H9 (cell line): ENCODE results near the gene JAG1. TPM values are rescaled to one million over a fixed set of nuclear protein-coding genes. Genes with fewer than 3 reads are reported as not detected.

Experiments
- DNase-seq: peaks from one replicate; pipeline ENCODE4 v3.0.0-alpha.2; 2017
- H2AFZ ChIP-seq: one replicate; pipeline ENCODE4 v1.6.1; 2013; ENCODE audit warnings: mild to moderate bottlenecking, low read length, control low read depth, moderate library complexity
- H2AK5ac ChIP-seq: 2 replicates; pipeline ENCODE4 v1.6.1; 2013; ENCODE audit warnings: low read length, control low read depth, mixed read lengths; ENCODE audit not compliant: insufficient read length
- H2BK120ac ChIP-seq: one replicate; pipeline ENCODE4 v1.6.1; 2013; ENCODE audit warnings: low read depth, mild to moderate bottlenecking, low read length, control low read depth, inconsistent platforms; ENCODE audit not compliant: poor library complexity, severe bottlenecking
- H2BK12ac ChIP-seq: 2 replicates; pipeline ENCODE4 v1.6.1; 2013; ENCODE audit warnings: low read length, control low read depth, mixed read lengths, low read depth; ENCODE audit not compliant: insufficient read length
- H2BK15ac ChIP-seq: 2 replicates; pipeline ENCODE4 v1.6.1; 2013; ENCODE audit warnings: low read depth, low read length, control low read depth
- H2BK20ac ChIP-seq: one replicate; pipeline ENCODE4 v1.6.1; 2013; ENCODE audit warnings: low read depth, mild to moderate bottlenecking, low read length, control low read depth, inconsistent platforms; ENCODE audit not compliant: poor library complexity, severe bottlenecking
- H2BK5ac ChIP-seq: 2 replicates; pipeline ENCODE4 v1.6.1; 2013; ENCODE audit warnings: low read length, control low read depth, mixed read lengths; ENCODE audit not compliant: insufficient read length
- H3K14ac ChIP-seq: 2 replicates; pipeline ENCODE4 v1.6.1; 2013; ENCODE audit warnings: low read length, control low read depth; ENCODE audit not compliant: insufficient read depth
- H3K18ac ChIP-seq: 2 replicates; pipeline ENCODE4 v1.6.1; 2013; ENCODE audit warnings: low read depth, mild to moderate bottlenecking, mixed read lengths, low read length, control low read depth; ENCODE audit not compliant: insufficient read length
- H3K23ac ChIP-seq: 2 replicates; pipeline ENCODE4 v1.6.1; 2013; ENCODE audit warnings: low read length, control low read depth, mixed read lengths, low read depth; ENCODE audit not compliant: insufficient read length
- H3K23me2 ChIP-seq: 2 replicates; pipeline ENCODE4 v1.6.1; 2013; ENCODE audit warnings: low read depth, mild to moderate bottlenecking, mixed read lengths, low read length, control low read depth; ENCODE audit not compliant: insufficient read length, poor library complexity, severe bottlenecking
- H3K27ac ChIP-seq: 2 replicates; pipeline ENCODE4 v1.5.1; 2013; ENCODE audit warnings: low read length, control low read depth, mixed read lengths, low read depth; ENCODE audit not compliant: insufficient read length
- H3K27me3 ChIP-seq: 2 replicates; pipeline ENCODE4 v1.6.1; 2013; ENCODE audit warnings: low read length, control low read depth, inconsistent platforms; ENCODE audit not compliant: insufficient read depth
- H3K4ac ChIP-seq: 2 replicates; pipeline ENCODE4 v1.6.1; 2013; ENCODE audit warnings: low read depth, mild to moderate bottlenecking, control low read depth, inconsistent platforms, low read length, moderate library complexity
- H3K4me1 ChIP-seq: 2 replicates; pipeline ENCODE4 v1.6.1; 2013; ENCODE audit warnings: low read length, control low read depth, inconsistent platforms; ENCODE audit not compliant: insufficient read depth
- H3K4me2 ChIP-seq: 2 replicates; pipeline ENCODE4 v1.6.1; 2013; ENCODE audit warnings: low read length, control low read depth, mixed read lengths; ENCODE audit not compliant: insufficient read length, insufficient read depth
- H3K56ac ChIP-seq: 2 replicates; pipeline ENCODE4 v1.6.1; 2013; ENCODE audit warnings: low read depth, mild to moderate bottlenecking, mixed read lengths, low read length, control low read depth; ENCODE audit not compliant: insufficient read length
- H3K79me1 ChIP-seq: 2 replicates; pipeline ENCODE4 v1.6.1; 2013; ENCODE audit warnings: low read depth, mild to moderate bottlenecking, moderate library complexity, low read length, control low read depth, inconsistent platforms; ENCODE audit not compliant: insufficient read depth, poor library complexity, severe bottlenecking
- H3K79me2 ChIP-seq: 2 replicates; pipeline ENCODE4 v1.6.1; 2013; ENCODE audit warnings: low read length, control low read depth, inconsistent platforms; ENCODE audit not compliant: insufficient read depth
- H3K9ac ChIP-seq: 2 replicates; pipeline ENCODE4 v1.6.1; 2013; ENCODE audit warnings: low read length, control low read depth, mixed read lengths; ENCODE audit not compliant: insufficient read length; ENCODE audit errors: extremely low read depth
- H3K9me3 ChIP-seq: one replicate; pipeline ENCODE4 v1.6.1; 2013; ENCODE audit warnings: low read depth, low read length, inconsistent platforms; ENCODE audit not compliant: control insufficient read depth
- H3T11ph ChIP-seq: one replicate; pipeline ENCODE4 v1.6.1; 2013; ENCODE audit warnings: mild to moderate bottlenecking, low read length, control low read depth, inconsistent platforms
- H4K20me1 ChIP-seq: one replicate; pipeline ENCODE4 v1.6.1; 2013; ENCODE audit not compliant: control insufficient read depth, insufficient read length, insufficient read depth
- H4K5ac ChIP-seq: 2 replicates; pipeline ENCODE4 v1.6.1; 2013; ENCODE audit warnings: low read depth, mild to moderate bottlenecking, mixed read lengths, low read length, control low read depth; ENCODE audit not compliant: insufficient read length
- H4K8ac ChIP-seq: replicated peaks from 2 replicates; pipeline ENCODE4 v1.6.1; 2013; ENCODE audit warnings: low read length, control low read depth, mixed read lengths, low read depth; ENCODE audit not compliant: insufficient read length
- H4K91ac ChIP-seq: 2 replicates; pipeline ENCODE4 v1.6.1; 2013; ENCODE audit warnings: low read depth, mild to moderate bottlenecking, moderate library complexity, mixed read lengths, low read length, control low read depth; ENCODE audit not compliant: insufficient read length
- H3K27ac Mint-ChIP-seq, 3 experiments: 2 replicates in 2 of 3; 3 replicates in 1 of 3; pipeline ENCODE4 v1.8.0; 2020 to 2021; ENCODE audit warnings: mixed read lengths in 3 of 3, mild to moderate bottlenecking in 1 of 3, moderate library complexity in 1 of 3
- H3K27me3 Mint-ChIP-seq: 2 replicates; pipeline ENCODE4 v1.8.0; 2021; ENCODE audit warnings: low read depth, mild to moderate bottlenecking, moderate library complexity, mixed read lengths
- H3K36me3 Mint-ChIP-seq, 3 experiments: 2 replicates in 2 of 3; 3 replicates in 1 of 3; pipeline ENCODE4 v1.8.0; 2020 to 2021; ENCODE audit warnings: low read depth in 3 of 3, mixed read lengths in 3 of 3; ENCODE audit not compliant: insufficient read depth in 1 of 3
- H3K4me1 Mint-ChIP-seq, 2 experiments: 2 replicates each; pipeline ENCODE4 v1.8.0; 2020; ENCODE audit warnings: mixed read lengths in 2 of 2
- H3K4me3 Mint-ChIP-seq, 2 experiments: 2 replicates in 1 of 2; 3 replicates in 1 of 2; pipeline ENCODE4 v1.8.0; 2020 to 2021; ENCODE audit warnings: mild to moderate bottlenecking in 2 of 2, mixed read lengths in 2 of 2, moderate library complexity in 1 of 2
- H3K9me3 Mint-ChIP-seq, 2 experiments: 2 replicates in 1 of 2; 3 replicates in 1 of 2; pipeline ENCODE4 v1.8.0; 2020; ENCODE audit warnings: mild to moderate bottlenecking in 2 of 2, mixed read lengths in 2 of 2, moderate library complexity in 1 of 2
- WGBS: extraction: QIAGEN DNeasy Blood & Tissue Kit; methylation state at CpG from one replicate; pipeline ENCODE4 v1.1.7; 2013; ENCODE audit warnings: missing lambda C conversion rate, low lambda C conversion rate, mixed read lengths; ENCODE audit not compliant: insufficient read length; ENCODE audit errors: extremely low coverage; 5-methylcytosine and 5-hydroxymethylcytosine counted together
- total RNA-seq: library from RNA; stranded (reverse); gene quantifications from 2 replicates; pipeline ENCODE4 v1.2.1, GENCODE V29; 2021
- TF ChIP-seq, protein P1 (sequence below): fragments of 200-600 bp; sonication (generic); conservative IDR thresholded peaks from 3 replicates; pipeline ENCODE4 v1.8.0; 2021; ENCODE audit warnings: antibody characterized with exemption, mild to moderate bottlenecking

Gene JAG1
- total RNA-seq, 1 experiment from 2014 or later = 58.1 TPM

DNA sequence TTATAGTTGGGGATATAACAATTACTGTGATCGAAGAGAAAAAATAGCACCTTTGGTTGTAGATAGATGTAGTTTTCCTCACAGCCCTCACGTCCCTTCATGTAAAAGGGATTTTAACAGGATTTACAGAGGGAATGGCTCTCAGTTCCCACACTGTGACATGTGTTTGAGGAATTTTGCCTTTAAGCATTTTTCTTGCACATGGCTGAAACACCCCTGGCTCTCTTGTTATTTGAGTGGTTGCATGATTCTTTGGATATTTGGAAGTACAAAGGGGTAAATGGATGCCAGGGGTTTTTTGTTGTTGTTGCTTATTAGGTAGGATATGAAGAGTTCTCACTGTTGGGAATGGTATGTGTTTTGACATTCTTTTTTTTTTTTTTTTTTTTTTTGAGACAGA is 48.2 kb downstream of the JAG1 start:
- Histone ChIP-seq H3T11ph (no peak overlapping the region), H2BK12ac (no peak overlapping the region), H3K4me1 (peaks cover 9% of the 10 kb centered on the region; the same call in 1 of the 2 replicates), H4K20me1 (no peaks in the 10 kb centered on the region), H3K18ac (no peak overlapping the region), H3K9ac (no peak overlapping the region), H3K79me1 (no peaks in the 10 kb centered on the region), H2BK20ac (no peak overlapping the region), H2AK5ac (no peak overlapping the region), H3K4me2 (no peak overlapping the region), H3K14ac (no peak overlapping the region), H3K27me3 (no peaks in the 10 kb centered on the region), H3K4ac (no peak overlapping the region), H3K9me3 (no peaks in the 10 kb centered on the region), H3K56ac (no peak overlapping the region), H4K5ac (no peak overlapping the region), H3K23me2 (no peaks in the 10 kb centered on the region), H3K23ac (no peak overlapping the region), H2BK5ac (no peak overlapping the region), H4K8ac (no peak overlapping the region), H3K27ac (no peak overlapping the region), H3K79me2 (no peaks in the 10 kb centered on the region), H4K91ac (no peak overlapping the region), H2AFZ (no peak overlapping the region), H2BK120ac (no peak overlapping the region), H2BK15ac (no peak overlapping the region)
- H3K9me3 Mint-ChIP-seq = no peaks in the 10 kb centered on the region
- H3K4me3 Mint-ChIP-seq = no peak overlapping the region
- H3K36me3 Mint-ChIP-seq = peaks cover 2 to 5% (median 5%) of the 10 kb centered on the region in 3 experiments; a peak in 6 of 7 replicates
- peak overlapping the region in 2 of 3 experiments; percentile 1 to 35; a peak in 2 of 7 replicates for H3K27ac Mint-ChIP-seq
- H3K27me3 Mint-ChIP-seq = peaks cover 2% of the 10 kb centered on the region; the same call in 1 of the 2 replicates
- no CpG with 5 or more reads among the region's 2 CpGs for WGBS
- TF ChIP-seq, protein P1, sequence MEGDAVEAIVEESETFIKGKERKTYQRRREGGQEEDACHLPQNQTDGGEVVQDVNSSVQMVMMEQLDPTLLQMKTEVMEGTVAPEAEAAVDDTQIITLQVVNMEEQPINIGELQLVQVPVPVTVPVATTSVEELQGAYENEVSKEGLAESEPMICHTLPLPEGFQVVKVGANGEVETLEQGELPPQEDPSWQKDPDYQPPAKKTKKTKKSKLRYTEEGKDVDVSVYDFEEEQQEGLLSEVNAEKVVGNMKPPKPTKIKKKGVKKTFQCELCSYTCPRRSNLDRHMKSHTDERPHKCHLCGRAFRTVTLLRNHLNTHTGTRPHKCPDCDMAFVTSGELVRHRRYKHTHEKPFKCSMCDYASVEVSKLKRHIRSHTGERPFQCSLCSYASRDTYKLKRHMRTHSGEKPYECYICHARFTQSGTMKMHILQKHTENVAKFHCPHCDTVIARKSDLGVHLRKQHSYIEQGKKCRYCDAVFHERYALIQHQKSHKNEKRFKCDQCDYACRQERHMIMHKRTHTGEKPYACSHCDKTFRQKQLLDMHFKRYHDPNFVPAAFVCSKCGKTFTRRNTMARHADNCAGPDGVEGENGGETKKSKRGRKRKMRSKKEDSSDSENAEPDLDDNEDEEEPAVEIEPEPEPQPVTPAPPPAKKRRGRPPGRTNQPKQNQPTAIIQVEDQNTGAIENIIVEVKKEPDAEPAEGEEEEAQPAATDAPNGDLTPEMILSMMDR = no peak
- H3K4me1 Mint-ChIP-seq = peaks cover 39% of the 10 kb centered on the region in 2 experiments
- no peak for DNase-seq
